Right lobe of liver (tissue), 4 donors: Measurements from ENCODE around the gene IL15.

Experiments
- CTCF ChIP-seq, 4 donors: fragments of 200-600 bp in 3 of 4; fragments of 450-650 bp in 1 of 4; IDR thresholded peaks; one replicate each; pipeline versions ENCODE4 v1.5.1 to v1.8.0; 2016 to 2022; ENCODE audit warnings: antibody characterized with exemption in 4 of 4, mild to moderate bottlenecking in 2 of 4
- POLR2A ChIP-seq: fragments of 450-650 bp; IDR thresholded peaks from one replicate; pipeline ENCODE4 v1.6.1; 2017; ENCODE audit warnings: antibody characterized with exemption, mild to moderate bottlenecking
- donor health status: DM: no; HTN: no; CAD: no.
- donor health status: DM: no; HTN: no; CAD: no.
- donor health status: DM: no; HTN: yes; CAD: no.

DNA sequence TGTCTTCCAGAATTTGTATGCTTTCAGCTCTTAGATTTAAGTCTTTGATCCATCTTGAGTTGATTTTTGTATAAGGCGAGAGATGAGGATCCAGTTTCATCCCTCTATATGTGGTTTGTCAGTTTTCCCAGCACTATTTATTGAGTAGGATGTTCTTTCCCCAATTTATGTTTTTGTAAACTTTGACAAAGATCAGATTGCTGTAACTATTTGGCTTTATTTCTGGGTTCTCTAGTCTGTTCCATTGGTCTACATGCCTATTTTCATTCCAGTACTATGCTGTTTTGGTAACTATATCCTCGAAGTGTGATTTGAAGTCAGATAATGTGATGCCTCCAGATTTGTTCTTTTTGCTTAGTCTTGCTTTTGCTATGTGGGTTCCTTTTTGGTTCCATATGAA is 60.7 kb downstream of the IL15 start:
- TF ChIP-seq CTCF (IDR thresholded peaks at IDR 0.05) (no peak), POLR2A (no peak)
